HepG2 (cell line): ENCODE results near the gene CIITA. TPM values are rescaled to one million over a fixed set of nuclear protein-coding genes. Genes with fewer than 3 reads are reported as not detected.
A peak's percentile ranks its signal among the peaks of the same experiment; 100 is the strongest.

Experiments
- HNF4A ChIP-seq: sonication (generic); formaldehyde crosslinking; IDR thresholded peaks from 2 replicates; pipeline ENCODE4 v1.4.0; 2020; ENCODE audit warnings: missing genetic modification reagents
- MTF2 ChIP-seq: sonication (generic); formaldehyde crosslinking; IDR thresholded peaks from 2 replicates; pipeline ENCODE4 v1.5.0; 2020; ENCODE audit warnings: missing genetic modification reagents, borderline replicate concordance
- RFXAP ChIP-seq: sonication (generic); formaldehyde crosslinking; IDR thresholded peaks from 2 replicates; pipeline ENCODE4 v1.4.0; 2020; ENCODE audit warnings: missing genetic modification reagents, borderline replicate concordance
- ZNF768 ChIP-seq: sonication (generic); formaldehyde crosslinking; IDR thresholded peaks from 2 replicates; pipeline ENCODE4 v1.4.0; 2020; ENCODE audit warnings: missing genetic modification reagents
- polyA plus RNA-seq, 8 experiments: library from polyadenylated mRNA; depleted of rRNA in 3 of 8; stranded (reverse) in 7 of 8; unstranded in 1 of 8; fragments of >200 nt; fragmentation: Illumina TruSeq in 4 of 8; extraction: Trizol in 4 of 8; gene quantifications; 2 replicates each; pipeline versions ENCODE4 v1.2.1 to v1.2.3, GENCODE V29; 2011 to 2016; ENCODE audit warnings: low read depth in 4 of 8, missing spikeins in 1 of 8, mixed read lengths in 1 of 8; ENCODE audit not compliant: insufficient read depth in 1 of 8
- total RNA-seq, 5 experiments: library from RNA; depleted of rRNA; stranded (reverse); fragments of >200 nt; fragmentation: Illumina TruSeq; extraction: Trizol; gene quantifications; 2 replicates each; pipeline ENCODE4 v1.2.3, GENCODE V29; 2016; ENCODE audit warnings: low read depth in 1 of 5
- TF ChIP-seq, protein P1 (sequence below): sonication (generic); formaldehyde crosslinking; IDR thresholded peaks from 2 replicates; pipeline ENCODE4 v1.5.0; 2020; ENCODE audit warnings: mild to moderate bottlenecking, missing genetic modification reagents, borderline replicate concordance
- TF ChIP-seq, protein P2 (sequence below): sonication (generic); formaldehyde crosslinking; IDR thresholded peaks from 2 replicates; pipeline ENCODE4 v1.5.0; 2020; ENCODE audit warnings: mild to moderate bottlenecking, missing genetic modification reagents

The CIITA gene
- total and polyA plus RNA-seq, 2 of the 13 experiments (the other 11 are each of a cell fraction or from before 2014, with no cell fraction given): 0.08 to 0.09 TPM

DNA sequence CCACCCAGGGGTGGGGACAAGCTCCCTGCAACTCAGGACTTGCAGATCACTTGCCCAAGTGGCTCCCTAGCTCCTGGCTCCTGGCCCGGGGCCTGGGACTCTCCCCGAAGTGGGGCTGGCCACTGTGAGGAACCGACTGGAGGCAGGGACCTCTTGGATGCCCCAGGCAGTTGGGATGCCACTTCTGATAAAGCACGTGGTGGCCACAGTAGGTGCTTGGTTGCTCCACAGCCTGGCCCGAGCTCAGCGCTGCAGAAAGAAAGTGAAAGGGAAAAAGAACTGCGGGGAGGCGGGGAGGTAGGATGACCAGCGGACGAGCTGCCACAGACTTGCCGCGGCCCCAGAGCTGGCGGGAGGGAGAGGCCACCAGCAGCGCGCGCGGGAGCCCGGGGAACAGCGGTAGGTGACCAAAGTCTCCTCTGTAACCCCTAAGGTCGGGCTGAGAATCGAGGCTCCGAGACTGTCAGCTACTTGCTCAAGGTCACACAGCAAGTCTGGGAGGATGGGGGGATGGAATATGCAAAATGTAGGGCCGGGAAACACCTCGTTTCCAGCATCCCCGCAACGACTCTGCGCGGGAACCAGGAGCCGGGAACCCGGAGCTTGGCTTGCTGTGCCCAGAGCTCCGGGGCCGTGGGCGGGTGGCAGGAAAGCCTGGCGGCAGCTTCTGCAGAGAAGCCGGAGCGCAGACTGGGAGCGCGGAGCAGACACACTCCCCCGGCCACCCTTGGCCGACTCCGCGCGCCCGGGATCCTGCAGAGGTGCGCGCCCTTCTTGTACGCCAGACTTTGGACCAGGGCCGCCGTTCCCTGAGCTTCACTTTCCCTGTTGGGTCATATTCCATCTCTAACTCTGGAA is 1.9 kb downstream of the CIITA start (continued):
- TF ChIP-seq, protein P1, sequence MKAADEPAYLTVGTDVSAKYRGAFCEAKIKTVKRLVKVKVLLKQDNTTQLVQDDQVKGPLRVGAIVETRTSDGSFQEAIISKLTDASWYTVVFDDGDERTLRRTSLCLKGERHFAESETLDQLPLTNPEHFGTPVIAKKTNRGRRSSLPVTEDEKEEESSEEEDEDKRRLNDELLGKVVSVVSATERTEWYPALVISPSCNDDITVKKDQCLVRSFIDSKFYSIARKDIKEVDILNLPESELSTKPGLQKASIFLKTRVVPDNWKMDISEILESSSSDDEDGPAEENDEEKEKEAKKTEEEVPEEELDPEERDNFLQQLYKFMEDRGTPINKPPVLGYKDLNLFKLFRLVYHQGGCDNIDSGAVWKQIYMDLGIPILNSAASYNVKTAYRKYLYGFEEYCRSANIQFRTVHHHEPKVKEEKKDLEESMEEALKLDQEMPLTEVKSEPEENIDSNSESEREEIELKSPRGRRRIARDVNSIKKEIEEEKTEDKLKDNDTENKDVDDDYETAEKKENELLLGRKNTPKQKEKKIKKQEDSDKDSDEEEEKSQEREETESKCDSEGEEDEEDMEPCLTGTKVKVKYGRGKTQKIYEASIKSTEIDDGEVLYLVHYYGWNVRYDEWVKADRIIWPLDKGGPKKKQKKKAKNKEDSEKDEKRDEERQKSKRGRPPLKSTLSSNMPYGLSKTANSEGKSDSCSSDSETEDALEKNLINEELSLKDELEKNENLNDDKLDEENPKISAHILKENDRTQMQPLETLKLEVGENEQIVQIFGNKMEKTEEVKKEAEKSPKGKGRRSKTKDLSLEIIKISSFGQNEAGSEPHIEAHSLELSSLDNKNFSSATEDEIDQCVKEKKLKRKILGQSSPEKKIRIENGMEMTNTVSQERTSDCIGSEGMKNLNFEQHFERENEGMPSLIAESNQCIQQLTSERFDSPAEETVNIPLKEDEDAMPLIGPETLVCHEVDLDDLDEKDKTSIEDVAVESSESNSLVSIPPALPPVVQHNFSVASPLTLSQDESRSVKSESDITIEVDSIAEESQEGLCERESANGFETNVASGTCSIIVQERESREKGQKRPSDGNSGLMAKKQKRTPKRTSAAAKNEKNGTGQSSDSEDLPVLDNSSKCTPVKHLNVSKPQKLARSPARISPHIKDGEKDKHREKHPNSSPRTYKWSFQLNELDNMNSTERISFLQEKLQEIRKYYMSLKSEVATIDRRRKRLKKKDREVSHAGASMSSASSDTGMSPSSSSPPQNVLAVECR (CRISPR knock-in tag): peak; percentile 39; the same call in 1 of the 2 replicates
- TF ChIP-seq ZNF768 (CRISPR knock-in tag): peak; percentile 94
- no peak for TF ChIP-seq RFXAP (CRISPR knock-in tag)
- 0 out of 2 replicates have a peak, but pooled peaks have one; percentile 28 for TF ChIP-seq HNF4A (CRISPR knock-in tag)
- TF ChIP-seq, protein P2, sequence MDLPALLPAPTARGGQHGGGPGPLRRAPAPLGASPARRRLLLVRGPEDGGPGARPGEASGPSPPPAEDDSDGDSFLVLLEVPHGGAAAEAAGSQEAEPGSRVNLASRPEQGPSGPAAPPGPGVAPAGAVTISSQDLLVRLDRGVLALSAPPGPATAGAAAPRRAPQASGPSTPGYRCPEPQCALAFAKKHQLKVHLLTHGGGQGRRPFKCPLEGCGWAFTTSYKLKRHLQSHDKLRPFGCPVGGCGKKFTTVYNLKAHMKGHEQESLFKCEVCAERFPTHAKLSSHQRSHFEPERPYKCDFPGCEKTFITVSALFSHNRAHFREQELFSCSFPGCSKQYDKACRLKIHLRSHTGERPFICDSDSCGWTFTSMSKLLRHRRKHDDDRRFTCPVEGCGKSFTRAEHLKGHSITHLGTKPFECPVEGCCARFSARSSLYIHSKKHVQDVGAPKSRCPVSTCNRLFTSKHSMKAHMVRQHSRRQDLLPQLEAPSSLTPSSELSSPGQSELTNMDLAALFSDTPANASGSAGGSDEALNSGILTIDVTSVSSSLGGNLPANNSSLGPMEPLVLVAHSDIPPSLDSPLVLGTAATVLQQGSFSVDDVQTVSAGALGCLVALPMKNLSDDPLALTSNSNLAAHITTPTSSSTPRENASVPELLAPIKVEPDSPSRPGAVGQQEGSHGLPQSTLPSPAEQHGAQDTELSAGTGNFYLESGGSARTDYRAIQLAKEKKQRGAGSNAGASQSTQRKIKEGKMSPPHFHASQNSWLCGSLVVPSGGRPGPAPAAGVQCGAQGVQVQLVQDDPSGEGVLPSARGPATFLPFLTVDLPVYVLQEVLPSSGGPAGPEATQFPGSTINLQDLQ (CRISPR knock-in tag): 0 out of 2 replicates have a peak, but pooled peaks have one; percentile 21
- peak; percentile 74; the same call in 1 of the 2 replicates for TF ChIP-seq MTF2 (CRISPR knock-in tag)
